ENCODE measurements around the gene NPHS1.

DNA sequence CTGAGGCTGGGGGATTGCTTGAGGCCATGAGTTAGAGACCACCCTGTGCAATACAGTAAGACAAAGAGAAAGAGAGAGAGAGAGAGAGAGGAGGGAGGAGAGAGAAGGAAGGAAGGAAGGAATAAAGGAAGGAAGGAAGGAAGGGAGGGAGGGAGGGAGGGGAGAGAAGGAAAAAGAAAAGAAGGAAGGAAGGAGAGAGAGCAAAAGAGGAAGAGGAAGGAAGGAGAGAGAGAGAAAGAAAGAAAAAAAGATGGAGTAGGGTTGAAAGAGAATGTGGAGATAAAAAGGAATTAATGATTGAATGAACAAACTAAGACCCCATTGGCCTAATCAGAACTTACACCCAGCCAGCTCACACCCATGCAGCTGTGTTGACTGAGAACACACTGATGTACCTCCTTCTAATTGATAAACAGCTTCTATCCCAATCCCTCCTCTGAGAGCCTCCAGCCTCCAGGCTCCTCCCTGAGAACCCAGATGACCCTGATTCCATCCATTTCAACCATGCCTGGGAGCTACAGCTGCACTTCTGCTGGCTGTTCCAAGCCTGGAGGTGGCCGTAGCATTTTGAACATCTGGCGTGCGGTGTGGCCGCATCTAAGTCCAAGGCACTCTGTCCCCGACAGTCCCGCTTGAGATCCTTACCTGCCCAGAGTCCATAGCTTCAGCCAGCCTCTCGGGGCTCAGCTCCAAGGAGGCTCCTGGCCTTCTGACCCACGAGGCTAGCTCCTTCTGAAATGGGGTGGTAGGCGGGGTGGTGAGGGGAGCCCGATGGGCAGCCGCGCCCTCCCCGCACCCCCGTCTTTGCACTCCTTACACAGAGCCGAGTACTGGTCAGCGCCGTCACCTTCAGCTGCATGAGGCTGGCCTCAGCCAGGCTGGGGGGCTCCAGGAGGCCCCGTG is 40.7 kb downstream of the NPHS1 start:
- no peak for TF ChIP-seq POLR2A (IDR thresholded peaks at IDR 0.05; ENCODE audit: extremely low read depth, insufficient read length)
- TF ChIP-seq, protein P1, sequence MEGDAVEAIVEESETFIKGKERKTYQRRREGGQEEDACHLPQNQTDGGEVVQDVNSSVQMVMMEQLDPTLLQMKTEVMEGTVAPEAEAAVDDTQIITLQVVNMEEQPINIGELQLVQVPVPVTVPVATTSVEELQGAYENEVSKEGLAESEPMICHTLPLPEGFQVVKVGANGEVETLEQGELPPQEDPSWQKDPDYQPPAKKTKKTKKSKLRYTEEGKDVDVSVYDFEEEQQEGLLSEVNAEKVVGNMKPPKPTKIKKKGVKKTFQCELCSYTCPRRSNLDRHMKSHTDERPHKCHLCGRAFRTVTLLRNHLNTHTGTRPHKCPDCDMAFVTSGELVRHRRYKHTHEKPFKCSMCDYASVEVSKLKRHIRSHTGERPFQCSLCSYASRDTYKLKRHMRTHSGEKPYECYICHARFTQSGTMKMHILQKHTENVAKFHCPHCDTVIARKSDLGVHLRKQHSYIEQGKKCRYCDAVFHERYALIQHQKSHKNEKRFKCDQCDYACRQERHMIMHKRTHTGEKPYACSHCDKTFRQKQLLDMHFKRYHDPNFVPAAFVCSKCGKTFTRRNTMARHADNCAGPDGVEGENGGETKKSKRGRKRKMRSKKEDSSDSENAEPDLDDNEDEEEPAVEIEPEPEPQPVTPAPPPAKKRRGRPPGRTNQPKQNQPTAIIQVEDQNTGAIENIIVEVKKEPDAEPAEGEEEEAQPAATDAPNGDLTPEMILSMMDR (IDR thresholded peaks at IDR 0.05; ENCODE audit: low read depth, low read length) = no peak
- TF ChIP-seq, protein P2, sequence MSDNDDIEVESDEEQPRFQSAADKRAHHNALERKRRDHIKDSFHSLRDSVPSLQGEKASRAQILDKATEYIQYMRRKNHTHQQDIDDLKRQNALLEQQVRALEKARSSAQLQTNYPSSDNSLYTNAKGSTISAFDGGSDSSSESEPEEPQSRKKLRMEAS (IDR thresholded peaks at IDR 0.05; ENCODE audit: low read depth, low read length) = no peak

All from NB4 (cell line).